NCI-H69 (cell line): ENCODE results near the gene CDH13.

Experiments used
- DNase-seq: peaks from one replicate; lab custom pipeline; 2025; lab: John Stamatoyannopoulos, UW

Gene CDH13

GRCh38 chr16:83117810-83118209 lies 491.0 kb downstream of the CDH13 start:
- DNase-seq = no peak

- no peak for DNase-seq
Measured at GRCh38 chr16:83118365-83118764, 491.6 kb downstream of the CDH13 start.

GRCh38 chr16:83125999-83126568 lies 499.3 kb downstream of the CDH13 start:
- no peak for DNase-seq

GRCh38 chr16:83128041-83128440 lies 501.3 kb downstream of the CDH13 start:
- no peak for DNase-seq

GRCh38 chr16:83130039-83130438 lies 503.3 kb downstream of the CDH13 start:
- DNase-seq = no peak

- no peak for DNase-seq
Measured at GRCh38 chr16:83134638-83135037, 507.9 kb downstream of the CDH13 start.

- DNase-seq = no peak
Measured at GRCh38 chr16:83136419-83136818, 509.6 kb downstream of the CDH13 start.

GRCh38 chr16:83136924-83137323 lies 510.2 kb downstream of the CDH13 start:
- DNase-seq = no peak

- DNase-seq = no peak
Measured at GRCh38 chr16:83137326-83137781, 510.6 kb downstream of the CDH13 start.

GRCh38 chr16:83137894-83138293 lies 511.1 kb downstream of the CDH13 start:
- DNase-seq = no peak

- DNase-seq = no peak
Measured at GRCh38 chr16:83138512-83138911, 511.7 kb downstream of the CDH13 start.

- DNase-seq = no peak
Measured at GRCh38 chr16:83138976-83139690, 512.4 kb downstream of the CDH13 start.

- DNase-seq = no peak
Measured at GRCh38 chr16:83143788-83144187, 517.0 kb downstream of the CDH13 start.

- DNase-seq = no peak
Measured at GRCh38 chr16:83145297-83145696, 518.5 kb downstream of the CDH13 start.

GRCh38 chr16:83147244-83147643 lies 520.5 kb downstream of the CDH13 start:
- no peak for DNase-seq

- DNase-seq = no peak
Measured at GRCh38 chr16:83158320-83158957, 531.7 kb downstream of the CDH13 start.

GRCh38 chr16:83159049-83159448 lies 532.3 kb downstream of the CDH13 start:
- DNase-seq = no peak

- no peak for DNase-seq
Measured at GRCh38 chr16:83160287-83161020, 533.7 kb downstream of the CDH13 start.

- no peak for DNase-seq
Measured at GRCh38 chr16:83162791-83163190, 536.0 kb downstream of the CDH13 start.

GRCh38 chr16:83164816-83165215 lies 538.0 kb downstream of the CDH13 start:
- DNase-seq = no peak

GRCh38 chr16:83171396-83171795 lies 544.6 kb downstream of the CDH13 start:
- no peak for DNase-seq

GRCh38 chr16:83174671-83175070 lies 547.9 kb downstream of the CDH13 start:
- no peak for DNase-seq

- DNase-seq = no peak
Measured at GRCh38 chr16:83176802-83177201, 550.0 kb downstream of the CDH13 start.
